ENCODE results near the gene BIN1. TPM values are rescaled to one million over a fixed set of nuclear protein-coding genes. Genes with fewer than 3 reads are reported as not detected.

Gene BIN1
- total and polyA plus RNA-seq, 7 donors, result 615 to 1,667 (median 1,331) TPM

DNA sequence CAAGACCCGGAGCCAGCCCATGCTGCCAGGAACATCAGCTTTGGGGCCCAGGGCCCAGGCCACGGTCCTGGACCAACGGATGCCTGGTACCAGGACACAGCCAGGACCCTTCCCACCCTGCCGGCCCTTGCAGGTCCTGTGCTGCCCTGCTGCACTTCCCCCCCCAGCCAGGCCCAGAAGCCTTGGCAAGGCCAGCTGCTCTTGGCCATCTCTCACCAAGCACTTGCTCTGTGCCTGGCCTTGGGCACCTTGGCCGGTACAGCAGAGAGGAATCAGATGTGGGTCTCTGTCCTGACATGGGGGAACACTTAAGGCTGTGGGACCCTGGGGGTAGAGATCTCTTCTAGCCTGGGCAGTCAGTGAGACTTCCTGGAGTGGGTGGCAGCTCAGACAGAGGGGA lies 28.9 kb downstream of the BIN1 start:
- ATAC-seq, result peak in 1 of 4 donors; percentile 25

DNA sequence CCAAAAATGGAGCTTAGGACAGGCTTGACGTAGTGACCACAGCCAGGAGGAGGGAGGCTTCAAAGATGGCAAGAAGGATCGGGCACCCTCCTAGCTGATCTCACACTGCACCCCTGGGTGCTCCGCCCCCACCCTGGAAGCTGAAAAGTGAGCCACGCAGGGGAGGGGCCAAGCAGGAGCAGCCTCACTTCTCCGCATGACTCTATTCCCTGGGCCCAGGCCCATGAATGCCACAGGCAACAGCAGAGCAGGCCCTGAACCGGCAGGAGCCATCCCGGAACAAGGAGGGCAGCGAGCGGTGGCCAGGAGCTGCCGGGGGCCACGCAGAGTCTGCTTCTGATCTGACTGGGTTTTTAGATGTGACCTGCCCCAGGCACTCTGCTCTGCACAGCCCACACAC lies 30.0 kb downstream of the BIN1 start:
- Histone ChIP-seq H3K4me3 (peak overlapping the region; percentile 46), H3K4me1 (peaks cover 92% of the 10 kb centered on the region), H3K27me3 (ENCODE audit: insufficient read depth in 3 of 3, low read length in 2 of 3) (no peaks in the 10 kb centered on the region), H3K9me3 (no peaks in the 10 kb centered on the region), H3K36me3 (ENCODE audit: insufficient read depth in 1 of 2, low read depth in 1 of 2) (no peaks in the 10 kb centered on the region), H3K27ac (peak overlapping the region; percentile 98)
- TF ChIP-seq, protein P1, sequence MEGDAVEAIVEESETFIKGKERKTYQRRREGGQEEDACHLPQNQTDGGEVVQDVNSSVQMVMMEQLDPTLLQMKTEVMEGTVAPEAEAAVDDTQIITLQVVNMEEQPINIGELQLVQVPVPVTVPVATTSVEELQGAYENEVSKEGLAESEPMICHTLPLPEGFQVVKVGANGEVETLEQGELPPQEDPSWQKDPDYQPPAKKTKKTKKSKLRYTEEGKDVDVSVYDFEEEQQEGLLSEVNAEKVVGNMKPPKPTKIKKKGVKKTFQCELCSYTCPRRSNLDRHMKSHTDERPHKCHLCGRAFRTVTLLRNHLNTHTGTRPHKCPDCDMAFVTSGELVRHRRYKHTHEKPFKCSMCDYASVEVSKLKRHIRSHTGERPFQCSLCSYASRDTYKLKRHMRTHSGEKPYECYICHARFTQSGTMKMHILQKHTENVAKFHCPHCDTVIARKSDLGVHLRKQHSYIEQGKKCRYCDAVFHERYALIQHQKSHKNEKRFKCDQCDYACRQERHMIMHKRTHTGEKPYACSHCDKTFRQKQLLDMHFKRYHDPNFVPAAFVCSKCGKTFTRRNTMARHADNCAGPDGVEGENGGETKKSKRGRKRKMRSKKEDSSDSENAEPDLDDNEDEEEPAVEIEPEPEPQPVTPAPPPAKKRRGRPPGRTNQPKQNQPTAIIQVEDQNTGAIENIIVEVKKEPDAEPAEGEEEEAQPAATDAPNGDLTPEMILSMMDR (IDR thresholded peaks at IDR 0.05), result no peak
- 37 to 52% (median 41%) methylated on average over 11 of the region's 11 CpGs for WGBS, 3 donors
- DNase-seq (peak; percentile 72 to 83), ATAC-seq (peak in 3 of 4 donors; percentile 6 to 18 (median 8))
- intact Hi-C loops (cut with DNase I), result no loop called here

More for the DNA sequence above, 28.9 kb downstream of the BIN1 start:
- peak; percentile 35 to 66 for DNase-seq
- TF ChIP-seq, protein P1 (IDR thresholded peaks at IDR 0.05), result no peak
- 30 to 49% (median 35%) methylated on average over 5 of the region's 5 CpGs for WGBS, 3 donors
- Histone ChIP-seq H3K27ac (peak overlapping the region; percentile 98), H3K9me3 (no peaks in the 10 kb centered on the region), H3K4me1 (peaks cover 92% of the 10 kb centered on the region), H3K36me3 (ENCODE audit: insufficient read depth in 1 of 2, low read depth in 1 of 2) (no peaks in the 10 kb centered on the region), H3K27me3 (ENCODE audit: insufficient read depth in 3 of 3, low read length in 2 of 3) (no peaks in the 10 kb centered on the region), H3K4me3 (peak overlapping the region; percentile 46)
- intact Hi-C loops (cut with DNase I), result no loop called here

DNA sequence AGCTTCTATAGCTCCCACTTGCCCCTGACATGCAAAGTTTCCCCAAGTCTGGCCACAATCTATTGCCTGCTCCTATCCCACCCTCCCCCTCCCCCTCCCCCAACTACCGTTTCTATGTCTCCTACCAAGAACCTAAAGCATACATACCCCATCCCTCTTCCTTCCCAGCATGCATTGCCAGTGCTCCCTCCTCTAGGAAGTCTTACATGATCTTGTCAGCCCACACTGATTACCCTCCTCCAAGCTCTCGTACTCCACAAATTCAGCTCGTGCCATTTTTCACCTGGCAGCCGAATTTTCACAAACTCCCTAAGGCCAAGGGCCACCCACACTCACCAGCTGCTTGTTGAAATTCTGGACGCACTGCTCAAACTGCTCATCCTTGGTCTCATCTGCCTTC lies 30.7 kb downstream of the BIN1 start:
- DNase-seq (no peak), ATAC-seq (no peak)
- Histone ChIP-seq H3K27ac (peak overlapping the region; percentile 98), H3K27me3 (ENCODE audit: insufficient read depth in 3 of 3, low read length in 2 of 3) (no peaks in the 10 kb centered on the region), H3K9me3 (no peaks in the 10 kb centered on the region), H3K4me3 (peak overlapping the region; percentile 46), H3K4me1 (peaks cover 92% of the 10 kb centered on the region), H3K36me3 (ENCODE audit: insufficient read depth in 1 of 2, low read depth in 1 of 2) (peaks cover 0 to 3% of the 10 kb centered on the region in 2 donors)
- TF ChIP-seq, protein P1 (IDR thresholded peaks at IDR 0.05), result no peak
- WGBS, 3 donors, result 43 to 78% (median 56%) methylated on average over 5 of the region's 5 CpGs
- intact Hi-C loops (cut with DNase I), result no loop called here

DNA sequence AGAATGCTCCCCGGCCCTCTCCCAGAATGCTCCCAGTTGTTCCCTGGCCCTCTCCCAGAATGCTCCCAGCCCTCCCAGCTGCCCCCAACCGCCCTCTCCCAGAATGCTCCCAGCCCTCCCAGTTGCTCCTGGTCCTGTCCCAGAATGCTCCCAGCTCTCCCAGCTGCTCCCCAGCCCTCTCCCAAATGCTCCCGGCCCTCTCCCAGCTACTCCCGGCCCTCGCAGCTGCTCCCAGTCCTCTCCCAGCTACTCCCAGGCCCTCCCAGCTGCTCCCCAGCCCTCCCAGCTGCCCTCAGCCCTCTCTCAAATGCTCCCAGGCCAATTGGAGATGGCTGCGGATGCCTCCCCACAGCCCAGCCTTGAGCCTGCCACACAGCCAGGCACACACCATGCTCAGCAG lies 31.1 kb downstream of the BIN1 start:
- intact Hi-C loops (cut with DNase I), result no loop called here
- Histone ChIP-seq H3K36me3 (ENCODE audit: insufficient read depth in 1 of 2, low read depth in 1 of 2) (peaks cover 0 to 7% of the 10 kb centered on the region in 2 donors), H3K27ac (peak overlapping the region; percentile 98), H3K4me1 (peaks cover 92% of the 10 kb centered on the region), H3K9me3 (no peaks in the 10 kb centered on the region), H3K27me3 (ENCODE audit: insufficient read depth in 3 of 3, low read length in 2 of 3) (no peaks in the 10 kb centered on the region), H3K4me3 (no peak overlapping the region)
- 26 to 56% (median 37%) methylated on average over 5 to 6 of the region's 6 CpGs for WGBS, 3 donors
- peak in 1 of 4 donors; percentile 2 for ATAC-seq
- DNase-seq, result no peak
- TF ChIP-seq, protein P1 (IDR thresholded peaks at IDR 0.05), result no peak

DNA sequence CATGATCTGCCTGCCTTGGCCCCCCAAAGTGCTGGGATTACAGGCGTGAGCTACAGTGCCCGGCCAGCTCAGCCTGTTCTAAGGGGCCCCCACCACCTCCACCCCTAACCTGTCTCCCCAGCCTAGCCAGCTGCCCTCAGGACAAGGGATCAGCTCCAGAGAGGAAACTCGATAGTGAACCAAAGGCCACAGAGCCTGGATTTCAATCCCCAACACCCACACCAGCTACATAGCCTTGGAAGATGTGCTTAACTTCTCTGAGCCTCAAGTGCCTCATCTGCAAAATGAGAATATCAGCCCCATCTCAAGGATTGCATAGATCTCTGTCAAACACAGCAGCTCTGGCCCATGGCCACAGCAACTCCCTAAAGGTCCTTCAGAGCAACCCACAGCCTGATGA lies 32.0 kb downstream of the BIN1 start:
- Histone ChIP-seq H3K36me3 (ENCODE audit: insufficient read depth in 1 of 2, low read depth in 1 of 2) (peaks cover 0 to 16% of the 10 kb centered on the region in 2 donors), H3K4me1 (peaks cover 92% of the 10 kb centered on the region), H3K27ac (peak overlapping the region; percentile 98), H3K4me3 (no peak overlapping the region), H3K27me3 (ENCODE audit: insufficient read depth in 3 of 3, low read length in 2 of 3) (no peaks in the 10 kb centered on the region), H3K9me3 (no peaks in the 10 kb centered on the region)
- ATAC-seq, result peak; percentile 6 to 20 (median 8)
- intact Hi-C loops (cut with DNase I), result no loop called here
- TF ChIP-seq, protein P1 (IDR thresholded peaks at IDR 0.05), result no peak
- WGBS, 3 donors, result 23 to 53% (median 30%) methylated on average over 3 of the region's 3 CpGs
- peak in 1 of 2 donors; percentile 34 for DNase-seq

All from psoas muscle (tissue), 8 donors.